ENCODE data around the gene NKX2-1. TPM values are rescaled to one million over a fixed set of nuclear protein-coding genes. Genes with fewer than 3 reads are reported as not detected.

Gene NKX2-1
- total RNA-seq, 4 donors from 2014 or later: not detected

GRCh38 chr14:36525746-36526099 is 5.7 kb upstream of the NKX2-1 start:
- H3K36me3 ChIP-seq: no peaks in the 10 kb centered on the region
- in situ Hi-C loops (cut with MboI; ENCODE audit: low pct_ligation_motif_present in 1 of 4, low pct_unique_long_range_greater_than_20kb in 1 of 4, low sequenced_read_pairs in 3 of 4): no loop called here
- peaks cover 100% of the 10 kb centered on the region for H3K27me3 ChIP-seq
- no peaks in the 10 kb centered on the region for H3K9me3 ChIP-seq
- intact Hi-C loops (cut with DNase I; ENCODE audit: low total_unique reads): no loop called here
- no peak overlapping the region for H3K4me3 ChIP-seq
- WGBS, 2 donors (ENCODE audit: low coverage in 1 of 2): 20% methylated on average over 10 of the region's 10 CpGs; no CpG with 5 or more reads in 1 of the 2 donors
- no peak for DNase-seq
- no peak overlapping the region for H3K27ac ChIP-seq
- H3K4me1 ChIP-seq: peaks cover 0 to 22% (median 8%) of the 10 kb centered on the region in 4 donors
- no peak for TF ChIP-seq EP300 (IDR thresholded peaks at IDR 0.05; ENCODE audit: low read depth)
- TF ChIP-seq POLR2A (IDR thresholded peaks at IDR 0.05): no peak
- TF ChIP-seq CTCF (IDR thresholded peaks at IDR 0.05): no peak
- TF ChIP-seq POLR2AphosphoS5 (IDR thresholded peaks at IDR 0.05): no peak

- Histone ChIP-seq H3K9me3 (no peaks in the 10 kb centered on the region), H3K4me3 (no peak overlapping the region), H3K36me3 (no peaks in the 10 kb centered on the region), H3K27ac (no peak overlapping the region), H3K27me3 (peaks cover 100% of the 10 kb centered on the region), H3K4me1 (peaks cover under 1 to 28% (median 14%) of the 10 kb centered on the region in 4 donors)
- TF ChIP-seq CTCF (IDR thresholded peaks at IDR 0.05): peak in 4 of 5 experiments; percentile 33 to 50 (median 48)
- TF ChIP-seq POLR2AphosphoS5 (IDR thresholded peaks at IDR 0.05): no peak
- peak; percentile 36 for DNase-seq
- in situ Hi-C loops (cut with MboI; ENCODE audit: low pct_ligation_motif_present in 1 of 4, low pct_unique_long_range_greater_than_20kb in 1 of 4, low sequenced_read_pairs in 3 of 4) (no loop called here), intact Hi-C loops (cut with DNase I; ENCODE audit: low total_unique reads) (no loop called here)
- 0 to 6% methylated on average over 5 to 54 of the region's 54 CpGs for WGBS, 2 donors (ENCODE audit: low coverage in 1 of 2)
These were observed 5.1 kb upstream of the NKX2-1 start for GRCh38 chr14:36524874-36525745.

GRCh38 chr14:36524220-36524837 is 4.3 kb upstream of the NKX2-1 start:
- Histone ChIP-seq H3K27me3 (peaks cover 100% of the 10 kb centered on the region), H3K36me3 (no peaks in the 10 kb centered on the region), H3K27ac (no peak overlapping the region), H3K4me3 (no peak overlapping the region), H3K9me3 (no peaks in the 10 kb centered on the region), H3K4me1 (peaks cover 8 to 36% (median 21%) of the 10 kb centered on the region in 4 donors)
- WGBS, 2 donors (ENCODE audit: low coverage in 1 of 2): 20 to 32% methylated on average over 1 to 36 of the region's 38 CpGs
- no peak for DNase-seq
- intact Hi-C loops (cut with DNase I; ENCODE audit: low total_unique reads): no loop called here
- no peak for TF ChIP-seq CTCF (IDR thresholded peaks at IDR 0.05)
- TF ChIP-seq POLR2A (IDR thresholded peaks at IDR 0.05): no peak
- no peak for TF ChIP-seq EP300 (IDR thresholded peaks at IDR 0.05; ENCODE audit: low read depth)
- TF ChIP-seq POLR2AphosphoS5 (IDR thresholded peaks at IDR 0.05): no peak
- in situ Hi-C loops (cut with MboI; ENCODE audit: low pct_ligation_motif_present in 1 of 4, low pct_unique_long_range_greater_than_20kb in 1 of 4, low sequenced_read_pairs in 3 of 4): no loop called here

- 34 to 60% methylated on average over 1 to 35 of the region's 35 CpGs for WGBS, 2 donors (ENCODE audit: low coverage in 1 of 2)
- H3K4me1 ChIP-seq: peaks cover 9 to 46% (median 31%) of the 10 kb centered on the region in 4 donors
- H3K4me3 ChIP-seq: no peak overlapping the region
- TF ChIP-seq POLR2AphosphoS5 (IDR thresholded peaks at IDR 0.05) (no peak), EP300 (IDR thresholded peaks at IDR 0.05; ENCODE audit: low read depth) (no peak), POLR2A (IDR thresholded peaks at IDR 0.05) (no peak), CTCF (IDR thresholded peaks at IDR 0.05) (no peak)
- peaks cover 100% of the 10 kb centered on the region for H3K27me3 ChIP-seq
- H3K27ac ChIP-seq: no peak overlapping the region
- DNase-seq: no peak
- no peaks in the 10 kb centered on the region for H3K36me3 ChIP-seq
- no peaks in the 10 kb centered on the region for H3K9me3 ChIP-seq
- intact Hi-C loops (cut with DNase I; ENCODE audit: low total_unique reads): no loop called here
- in situ Hi-C loops (cut with MboI; ENCODE audit: low pct_ligation_motif_present in 1 of 4, low pct_unique_long_range_greater_than_20kb in 1 of 4, low sequenced_read_pairs in 3 of 4): no loop called here
These were observed 3.1 kb upstream of the NKX2-1 start for GRCh38 chr14:36522972-36523715.
